ENCODE data around the gene FKBP11. TPM values are rescaled to one million over a fixed set of nuclear protein-coding genes. Genes with fewer than 3 reads are reported as not detected.

Gene FKBP11
- polyA plus RNA-seq, 1 experiment: 100 TPM

DNA sequence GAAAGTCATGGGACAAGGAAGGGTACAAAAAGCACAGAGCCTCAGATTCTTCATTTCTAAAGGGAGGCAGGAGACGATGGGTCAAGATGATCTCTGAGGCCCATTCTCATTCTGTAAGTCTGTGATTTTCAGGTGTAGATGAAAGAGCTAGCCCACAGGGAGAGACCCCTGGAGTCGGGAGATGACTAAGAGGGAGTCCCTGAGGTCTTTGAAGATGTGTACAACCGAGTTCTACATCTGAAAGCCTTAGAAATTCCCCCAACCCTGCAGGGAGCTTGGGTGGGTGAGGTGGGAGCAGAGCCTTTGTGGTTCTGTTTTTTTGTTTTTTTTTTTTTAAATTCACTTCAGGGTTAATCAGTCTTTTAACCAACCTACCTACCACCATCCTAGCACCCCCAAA is 43.2 kb upstream of the FKBP11 start:
- ChIA-PET CTCF (interaction anchor here (1.3 to 30.1 kb wide), 4 partner anchors 9 to 25 kb away, joined by 3 to 757 read pairs (median 48); partner anchors contain the start of genes ARF3, DDN and WNT1), POLR2A (no interaction called here)
- Histone ChIP-seq H3K27me3 (ENCODE audit: control insufficient read depth, insufficient read depth, low read length) (peaks cover 13% of the 10 kb centered on the region), H3K4me3 (ENCODE audit: low read depth, low read length) (no peak overlapping the region), H3K36me3 (ENCODE audit: control insufficient read depth, insufficient read depth, low read length) (no peaks in the 10 kb centered on the region)
- no peak for TF ChIP-seq CTCF (IDR thresholded peaks at IDR 0.05; ENCODE audit: insufficient read depth, low read depth, low read length)
- no peak for DNase-seq (ENCODE audit: low read depth)

DNA sequence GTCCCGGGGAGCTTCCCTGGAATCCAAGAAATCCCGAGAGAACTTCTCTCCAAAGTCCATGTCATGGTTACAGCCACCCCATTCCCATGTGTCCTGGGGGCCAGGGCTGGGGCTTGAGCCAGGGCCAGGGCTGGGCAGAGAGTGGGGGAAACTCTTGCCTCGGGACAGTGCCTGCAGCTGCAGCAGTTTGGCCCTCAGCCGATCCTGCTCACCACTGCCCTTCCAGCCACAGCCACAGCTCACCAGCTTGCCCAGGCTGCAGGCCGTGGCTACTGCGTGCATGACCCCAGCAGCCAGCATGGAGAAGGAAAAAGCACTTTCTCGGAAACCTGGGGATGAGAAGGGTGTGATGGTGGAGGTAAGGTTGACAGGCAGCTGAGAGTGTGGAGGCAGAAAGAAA is 42.7 kb upstream of the FKBP11 start:
- POLR2A ChIA-PET: interaction anchor here (0.5 kb wide), 1 partner anchor 24 kb away, joined by 12 read pairs; no protein-coding TSS in a partner anchor
- CTCF ChIA-PET: interaction anchor here (0.6 to 30.1 kb wide), 5 partner anchors 9 to 26 kb away, joined by 3 to 757 read pairs (median 6); partner anchors contain the start of genes ARF3, DDN and WNT1
- Histone ChIP-seq H3K36me3 (ENCODE audit: control insufficient read depth, insufficient read depth, low read length) (no peaks in the 10 kb centered on the region), H3K27me3 (ENCODE audit: control insufficient read depth, insufficient read depth, low read length) (peaks cover 13% of the 10 kb centered on the region), H3K4me3 (ENCODE audit: low read depth, low read length) (no peak overlapping the region)
- TF ChIP-seq CTCF (IDR thresholded peaks at IDR 0.05; ENCODE audit: insufficient read depth, low read depth, low read length): no peak
- no peak for DNase-seq (ENCODE audit: low read depth)

- ChIA-PET POLR2A (no interaction called here), CTCF (interaction anchor here (0.9 to 30.1 kb wide), 6 partner anchors 9 to 36 kb away, joined by 3 to 757 read pairs (median 6); partner anchors contain the start of genes ARF3, DDN and WNT1)
- no peaks in the 10 kb centered on the region for H3K36me3 ChIP-seq (ENCODE audit: control insufficient read depth, insufficient read depth, low read length)
- no peak overlapping the region for H3K4me3 ChIP-seq (ENCODE audit: low read depth, low read length)
- DNase-seq (ENCODE audit: low read depth): no peak
- H3K27me3 ChIP-seq (ENCODE audit: control insufficient read depth, insufficient read depth, low read length): peaks cover 13% of the 10 kb centered on the region
- no peak for TF ChIP-seq CTCF (IDR thresholded peaks at IDR 0.05; ENCODE audit: insufficient read depth, low read depth, low read length)
These were observed 41.0 kb upstream of the FKBP11 start for GRCh38 chr12:48966177-48966895.

- DNase-seq (ENCODE audit: low read depth): no peak
These were observed 40.1 kb upstream of the FKBP11 start for GRCh38 chr12:48965298-48965838.

More at GRCh38 chr12:48965298-48965838, 40.1 kb upstream of the FKBP11 start:
- H3K36me3 ChIP-seq (ENCODE audit: control insufficient read depth, insufficient read depth, low read length): no peaks in the 10 kb centered on the region
- peaks cover 7% of the 10 kb centered on the region for H3K27me3 ChIP-seq (ENCODE audit: control insufficient read depth, insufficient read depth, low read length)
- H3K4me3 ChIP-seq (ENCODE audit: low read depth, low read length): no peak overlapping the region
- ChIA-PET CTCF (interaction anchor here (1.4 to 30.1 kb wide), 3 partner anchors 12 to 28 kb away, joined by 3 to 757 read pairs (median 89); partner anchors contain the start of genes DDN and WNT1), POLR2A (no interaction called here)
- peak; percentile 57 for TF ChIP-seq CTCF (IDR thresholded peaks at IDR 0.05; ENCODE audit: insufficient read depth, low read depth, low read length)
